Tongue (tissue), 2 donors: ENCODE measurements around the gene ST6GAL1. TPM values are rescaled to one million over a fixed set of nuclear protein-coding genes. Genes with fewer than 3 reads are reported as not detected.
"Not testable (repeated sequence)": the region's sequence is repeated elsewhere in the genome, so short reads cannot be mapped to it uniquely, and the experiment has no call there.

Experiments
- DNase-seq: peaks from one replicate; pipeline ENCODE4 v3.0.0-alpha.2; 2015
- total RNA-seq: library from RNA; depleted of rRNA; stranded (reverse); fragments of >200 nt; gene quantifications from one replicate; pipeline ENCODE4 v1.2.3, GENCODE V29; 2014

ST6GAL1 gene
- total RNA-seq, 1 donor from 2014 or later, result 34.3 TPM

- no peak for DNase-seq
These were observed 15.0 kb downstream of the ST6GAL1 start for GRCh38 chr3:186945255-186945823.

GRCh38 chr3:186946756-186947375 is 16.5 kb downstream of the ST6GAL1 start:
- DNase-seq, result no peak

- no peak for DNase-seq
These were observed 19.1 kb downstream of the ST6GAL1 start for GRCh38 chr3:186949281-186949982.

- no peak for DNase-seq
These were observed 20.2 kb downstream of the ST6GAL1 start for GRCh38 chr3:186950402-186951093.

DNA sequence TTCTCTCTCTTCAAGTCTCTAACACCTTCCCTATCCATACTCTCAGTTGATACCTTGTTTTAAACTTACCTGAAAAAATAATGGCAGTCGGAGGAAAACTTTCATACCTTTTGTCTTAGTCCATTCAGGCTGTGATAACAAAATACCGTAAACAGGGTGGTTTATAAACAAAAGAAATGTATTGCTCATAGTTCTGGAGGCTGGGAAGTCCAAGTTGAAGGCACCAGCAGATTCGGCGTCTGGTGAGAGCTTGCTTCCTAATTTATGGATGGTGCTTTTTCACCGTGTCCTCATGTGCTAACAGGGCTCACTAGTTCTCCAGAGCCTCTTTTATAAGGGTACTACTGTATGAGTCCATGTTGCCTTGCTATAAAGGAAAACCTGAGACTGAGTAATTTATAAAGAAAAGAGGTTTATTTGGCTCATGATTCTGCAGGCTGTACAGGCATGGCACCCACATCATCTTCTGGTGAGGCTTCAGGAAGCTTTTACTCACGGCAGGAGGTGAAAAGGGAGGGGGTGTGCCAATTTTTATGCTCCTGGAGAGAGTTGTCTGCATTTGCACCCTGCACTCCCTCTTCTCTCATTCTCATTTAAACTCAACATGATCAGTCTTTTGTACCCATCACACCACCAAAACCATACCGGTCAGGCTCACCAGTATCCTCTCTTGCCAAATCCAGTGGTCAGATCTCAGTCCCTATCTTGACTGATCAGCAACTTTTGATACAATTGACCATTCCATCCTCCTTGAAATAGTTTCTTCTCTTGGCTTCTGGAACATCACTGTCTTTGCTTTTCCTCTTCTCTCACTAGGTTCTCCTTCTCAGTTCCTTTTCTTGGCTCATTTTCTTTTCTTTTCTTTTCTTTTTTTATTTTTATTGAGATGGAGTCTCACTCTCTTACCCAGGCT is 21.6 kb downstream of the ST6GAL1 start:
- no peak for DNase-seq

DNA sequence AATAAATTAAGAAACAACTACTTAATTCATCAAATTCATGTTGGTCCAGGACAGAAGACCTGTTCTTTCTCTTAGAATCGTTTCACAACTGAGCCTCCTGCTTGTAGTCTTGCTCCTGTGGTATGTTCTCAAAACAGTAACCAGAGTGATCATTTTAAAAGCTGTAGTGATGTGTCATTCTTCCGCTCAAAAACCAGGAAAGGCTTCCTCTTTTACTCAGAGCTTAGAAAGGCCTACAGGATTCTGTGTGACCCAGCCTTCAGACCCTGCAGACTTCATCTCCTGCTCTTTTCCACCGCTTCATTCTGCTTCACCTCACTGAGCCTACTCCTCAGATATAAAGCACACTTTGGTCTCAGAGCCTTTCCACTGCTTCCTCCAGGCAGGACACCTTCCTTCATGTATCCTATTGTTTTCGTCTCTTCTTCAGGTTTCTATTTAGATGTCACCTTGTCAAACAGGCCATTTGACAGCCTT is 22.7 kb downstream of the ST6GAL1 start:
- DNase-seq, result no peak

DNA sequence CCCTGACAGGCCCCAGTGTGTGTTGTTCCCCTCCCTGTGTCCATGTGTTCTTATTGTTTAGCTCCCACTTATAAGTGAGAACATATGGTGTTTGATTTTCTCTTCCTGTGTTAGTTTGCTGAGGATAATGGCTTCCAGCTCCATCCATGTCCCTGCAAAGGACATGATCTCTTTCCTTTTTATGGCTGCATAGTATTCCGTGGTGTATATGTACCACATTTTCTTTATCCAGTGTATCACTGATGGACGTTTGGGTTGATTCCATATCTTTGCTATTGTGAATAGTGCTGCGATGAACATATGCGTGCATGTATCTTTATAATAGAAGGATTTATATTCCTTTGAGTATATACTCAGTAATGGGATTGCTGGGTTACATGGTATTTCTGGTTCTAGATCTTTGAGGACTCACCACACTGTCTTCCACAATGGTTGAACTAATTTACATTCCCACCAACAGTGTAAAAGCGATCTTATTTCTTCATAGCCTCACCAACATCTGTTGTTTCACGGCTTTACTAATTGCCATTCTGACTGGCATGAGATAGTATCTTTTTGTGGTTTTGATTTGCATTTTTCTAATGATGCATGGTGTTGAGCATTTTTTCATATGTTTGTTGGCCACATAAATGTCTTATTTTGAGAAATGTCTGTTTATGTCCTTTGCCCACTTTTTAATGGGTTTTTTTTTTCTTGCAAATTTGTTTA is 23.8 kb downstream of the ST6GAL1 start:
- DNase-seq, result not testable (repeated sequence)

DNA sequence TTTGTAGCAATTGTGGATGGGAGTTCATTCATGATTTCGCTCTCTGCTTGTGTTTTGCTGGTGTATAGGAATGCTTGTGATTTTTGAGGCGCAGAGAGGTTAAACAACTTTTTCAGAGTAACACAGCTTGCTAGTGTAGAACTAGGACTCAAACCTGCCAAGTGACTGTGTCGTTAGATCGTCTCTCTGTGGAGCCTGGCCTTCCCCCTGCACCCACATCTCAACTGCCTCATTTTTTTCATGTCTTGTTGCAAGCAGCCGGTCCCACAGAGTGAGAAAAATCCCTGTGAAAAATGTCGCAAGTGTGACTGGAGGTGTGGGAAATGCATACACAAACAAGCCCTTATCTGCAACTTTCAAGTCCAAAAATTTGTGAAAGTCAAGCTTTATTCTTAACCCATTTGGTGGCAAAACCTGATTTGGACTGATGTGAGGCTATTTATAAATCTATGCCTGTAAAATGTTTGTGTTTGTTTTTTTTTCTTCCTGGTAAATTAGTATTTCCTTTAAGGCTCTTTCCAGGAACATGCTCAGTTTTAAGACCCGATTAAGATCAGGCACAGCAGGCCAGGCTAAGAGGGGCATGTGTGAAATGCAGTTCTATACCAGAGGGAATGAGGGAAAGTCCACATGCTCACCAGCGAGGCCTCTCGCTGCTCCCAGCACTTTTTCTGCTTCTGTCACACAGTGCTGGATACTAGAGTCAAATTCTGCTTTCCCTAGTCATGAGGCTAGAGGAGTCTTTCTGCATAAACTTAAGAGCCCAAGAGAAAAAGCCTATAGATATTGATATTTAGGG is 25.8 kb downstream of the ST6GAL1 start:
- DNase-seq, result no peak

GRCh38 chr3:186959029-186959624 is 28.8 kb downstream of the ST6GAL1 start:
- no peak for DNase-seq

- DNase-seq, result no peak
These were observed 30.0 kb downstream of the ST6GAL1 start for GRCh38 chr3:186960347-186960746.

- no peak for DNase-seq
These were observed 32.1 kb downstream of the ST6GAL1 start for GRCh38 chr3:186962445-186962844.

DNA sequence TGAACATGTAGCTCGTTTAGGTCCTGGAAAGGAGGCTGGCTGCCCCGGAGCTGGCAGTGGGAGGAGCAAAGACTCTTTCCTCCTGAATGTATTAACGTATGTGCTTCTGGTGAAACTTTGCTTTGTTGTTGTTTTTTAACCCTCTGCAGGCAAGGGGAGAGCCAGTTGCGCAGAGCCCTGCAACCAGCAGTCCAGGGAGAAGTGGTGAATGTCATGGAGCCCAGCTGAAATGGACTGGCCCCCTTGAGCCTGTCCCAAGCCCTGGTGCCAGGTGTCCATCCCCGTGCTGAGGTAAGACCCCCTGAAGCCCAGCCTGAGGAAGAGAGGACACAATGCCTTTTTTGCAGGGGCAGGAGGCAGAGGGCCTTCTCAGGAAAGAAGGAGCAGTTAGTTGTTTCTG is 33.3 kb downstream of the ST6GAL1 start:
- DNase-seq, result no peak

GRCh38 chr3:186964071-186964470 is 33.7 kb downstream of the ST6GAL1 start:
- DNase-seq, result no peak

DNA sequence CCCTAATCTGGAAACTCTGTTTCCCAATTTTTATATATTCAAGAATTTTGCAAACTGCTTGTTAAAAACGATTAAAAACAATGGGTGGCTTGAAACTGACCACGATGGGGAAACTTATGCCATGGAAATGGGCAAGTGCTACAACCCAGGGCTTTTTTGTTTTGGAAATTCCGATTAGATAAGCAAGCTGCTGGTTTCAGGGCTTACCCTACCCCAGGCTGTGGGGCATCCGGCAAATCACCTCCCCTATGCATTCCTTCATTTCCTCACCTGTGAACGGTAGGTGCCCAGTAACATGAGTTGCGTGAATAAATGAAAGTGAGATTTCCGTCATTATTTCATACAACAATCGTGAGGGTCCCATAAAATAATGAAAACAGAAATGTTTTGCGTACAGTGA is 34.3 kb downstream of the ST6GAL1 start:
- DNase-seq, result no peak

DNA sequence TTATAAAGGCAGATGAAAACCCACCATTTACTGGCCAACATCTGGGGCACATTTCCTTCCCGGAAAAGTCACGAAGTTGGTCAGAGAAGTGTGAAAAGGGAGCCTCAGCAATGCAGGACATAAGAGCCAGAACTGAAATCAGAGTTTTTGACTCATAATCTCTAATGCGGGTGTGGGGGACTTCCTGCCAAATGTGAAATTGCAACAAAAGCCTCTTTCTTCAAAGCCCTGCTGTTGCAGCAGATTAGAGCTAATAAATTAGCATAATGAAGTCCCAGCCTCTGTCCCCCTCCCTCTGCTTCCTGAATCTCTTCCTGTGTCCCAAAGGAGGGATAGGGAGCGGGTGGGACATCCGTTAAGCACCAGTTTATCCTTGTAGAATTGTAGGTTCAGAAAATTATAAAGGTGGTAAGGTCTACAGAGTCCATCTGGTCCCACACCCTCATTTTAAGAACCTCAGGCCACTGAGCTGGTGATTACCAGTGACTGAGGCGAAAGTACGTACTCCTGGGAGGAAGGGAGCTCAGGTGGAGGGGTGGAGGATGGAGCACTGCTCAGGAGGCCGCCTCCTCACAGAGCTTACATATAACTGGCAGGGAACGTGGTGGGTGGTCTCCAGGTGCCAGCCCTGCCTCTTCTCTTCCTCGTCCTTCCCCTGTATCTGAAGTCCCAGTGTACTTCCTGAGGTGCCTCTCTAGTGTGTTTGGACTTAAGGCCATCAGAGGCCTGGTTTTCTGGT is 35.0 kb downstream of the ST6GAL1 start:
- DNase-seq, result peak; percentile 36

- DNase-seq, result peak; percentile 75
These were observed 36.1 kb downstream of the ST6GAL1 start for GRCh38 chr3:186966406-186966805.

DNA sequence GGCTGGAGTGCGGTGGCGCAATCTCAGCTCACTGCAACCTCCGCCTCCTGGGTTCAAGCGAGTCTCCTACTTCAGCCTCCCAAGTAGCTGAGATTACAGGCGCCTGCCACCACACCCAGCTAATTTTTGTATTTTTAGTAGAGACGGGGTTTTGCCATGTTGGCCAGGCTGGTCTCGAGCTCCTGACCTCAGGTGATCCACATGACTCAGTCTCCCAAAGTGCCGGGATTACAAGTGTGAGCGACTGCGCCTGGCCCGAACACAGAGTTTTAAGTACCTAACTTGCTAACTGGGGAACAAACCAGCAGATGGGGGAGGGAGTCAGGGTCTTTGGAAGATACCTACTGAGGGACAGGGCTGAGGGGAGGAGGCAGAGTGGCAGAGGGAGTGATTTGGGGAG is 36.9 kb downstream of the ST6GAL1 start:
- DNase-seq, result not testable (repeated sequence)

DNA sequence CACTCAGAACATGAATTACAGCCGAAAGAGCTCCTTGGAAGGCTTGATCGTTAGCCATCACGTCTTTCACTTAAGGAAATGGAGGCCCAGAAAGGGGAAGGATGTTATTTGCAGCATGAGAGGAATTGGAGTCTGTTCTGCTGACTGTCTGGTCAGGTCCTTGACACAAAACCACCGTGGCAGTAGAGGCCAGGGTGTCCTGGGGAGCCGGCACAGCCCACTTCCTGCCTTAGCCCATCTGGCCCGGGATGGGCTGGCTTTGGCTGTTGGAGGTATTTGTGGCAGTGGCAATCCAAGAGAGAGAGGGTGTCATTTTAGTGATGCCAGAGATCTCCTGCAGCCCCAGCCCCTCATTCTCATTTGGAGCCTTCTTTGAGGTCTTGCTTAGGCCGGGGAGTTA is 37.4 kb downstream of the ST6GAL1 start:
- no peak for DNase-seq

DNA sequence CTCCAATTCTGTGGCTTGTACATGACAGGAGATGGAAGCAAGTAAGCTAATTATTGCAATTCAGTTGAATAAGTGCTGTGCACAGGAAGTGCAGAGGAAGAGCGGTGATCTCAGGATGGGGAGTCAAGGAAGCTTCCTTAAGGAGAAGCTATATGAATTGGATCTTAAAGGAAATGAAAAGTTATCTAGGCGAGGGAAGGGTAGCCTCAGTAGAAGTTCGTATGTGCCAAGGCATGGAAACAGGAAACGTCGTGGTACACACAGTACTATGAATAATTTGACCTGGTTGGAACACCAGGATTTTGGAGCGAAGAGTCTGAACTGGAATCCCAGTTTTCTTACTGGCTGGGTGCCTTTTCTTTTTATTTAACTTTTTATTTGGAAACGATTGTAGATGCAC is 39.3 kb downstream of the ST6GAL1 start:
- DNase-seq, result no peak
